T-helper 1 cell (primary cell): ENCODE data around the gene PTPRN2.
A peak's percentile ranks its signal among the peaks of the same experiment; 100 is the strongest.
"Not testable (repeated sequence)": the region's sequence is repeated elsewhere in the genome, so short reads cannot be mapped to it uniquely, and the experiment has no call there.

Experiments used
- DNase-seq, 5 donors: peaks; one replicate each; pipeline ENCODE4 v3.0.0-alpha.2; 2012 to 2020

The PTPRN2 gene

DNA sequence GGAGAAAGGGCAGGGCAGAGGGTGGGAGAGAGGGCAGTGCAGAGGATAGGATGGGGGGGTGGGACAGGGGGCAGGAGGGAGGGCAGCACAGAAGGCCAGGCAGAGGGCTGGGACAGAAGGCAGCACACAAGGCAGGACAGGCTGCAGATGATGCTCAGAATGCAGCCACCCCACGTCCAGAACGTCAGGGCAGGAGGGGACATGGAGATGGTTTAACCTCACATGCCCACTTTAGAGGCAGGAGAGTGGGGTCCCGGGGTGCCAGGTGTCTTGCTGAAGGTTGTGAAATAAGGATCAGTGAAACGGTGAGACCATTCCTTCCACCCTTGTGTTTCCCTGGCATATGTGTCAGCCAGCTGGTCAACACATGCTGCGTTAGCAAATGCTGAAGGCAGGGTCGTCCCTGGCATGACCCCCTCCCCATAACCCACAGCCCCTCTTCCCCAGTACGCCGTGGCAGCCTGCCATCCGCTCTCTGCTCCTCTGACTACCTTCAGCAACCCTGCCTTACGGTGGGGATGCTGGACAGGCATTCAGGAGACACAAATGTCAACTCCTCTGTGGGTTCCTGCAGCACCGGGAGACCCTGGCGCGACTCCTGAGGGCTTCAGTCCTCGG is 658.7 kb downstream of the PTPRN2 start:
- DNase-seq, result no peak

- DNase-seq, result no peak
Observed at GRCh38 chr7:157928171-157928794, 659.3 kb downstream of the PTPRN2 start.

- DNase-seq, result no peak
Observed at GRCh38 chr7:157927313-157927925, 660.2 kb downstream of the PTPRN2 start.

DNA sequence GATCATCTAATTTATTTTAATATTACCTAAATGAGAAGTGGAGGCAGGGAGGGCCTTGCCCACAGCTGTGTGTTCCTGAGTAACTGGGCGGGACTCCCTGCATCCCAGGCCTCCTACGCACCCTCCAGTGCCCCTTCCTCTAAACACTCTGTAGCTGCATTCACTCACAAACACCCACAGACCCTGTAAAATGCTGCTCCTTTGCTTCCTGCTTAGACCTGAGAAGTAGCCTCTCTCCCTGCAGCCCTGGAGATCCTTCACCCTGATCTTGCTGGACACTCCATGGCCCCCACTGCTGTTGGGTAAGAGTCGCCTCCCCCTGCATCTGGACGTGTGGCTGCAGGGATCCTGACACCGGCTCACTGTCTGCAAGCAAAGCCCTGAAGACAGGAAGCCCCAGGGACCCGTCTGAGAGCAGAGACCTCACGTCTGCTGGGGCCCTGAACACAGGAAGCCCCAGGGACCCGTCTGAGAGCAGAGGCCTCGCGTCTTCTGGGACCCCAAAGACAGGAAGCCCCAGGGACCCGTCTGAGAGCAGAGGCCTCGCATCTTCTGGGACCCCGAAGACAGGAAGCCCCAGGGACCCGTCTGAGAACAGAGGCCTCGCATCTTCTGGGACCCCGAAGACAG is 661.0 kb downstream of the PTPRN2 start:
- DNase-seq, result no peak

DNA sequence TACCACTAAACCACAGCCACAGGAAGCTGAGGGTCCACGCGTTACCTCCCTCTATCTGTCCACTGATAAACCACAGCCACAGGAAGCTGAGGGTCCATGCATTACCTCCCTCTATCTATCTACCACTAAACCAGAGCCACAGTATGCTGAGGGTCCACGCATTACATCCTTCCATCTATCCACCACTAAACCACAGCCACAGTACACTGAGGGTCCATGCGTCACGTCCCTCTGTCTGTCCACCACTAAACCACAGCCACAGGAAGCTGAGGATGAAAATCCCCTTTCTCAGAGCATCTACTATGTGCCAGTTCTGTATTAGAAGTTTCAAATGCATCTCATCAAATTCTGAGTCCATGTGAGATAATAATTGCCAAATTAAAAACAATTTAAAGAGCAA is 661.5 kb downstream of the PTPRN2 start:
- DNase-seq, result peak in 1 of 5 donors; percentile 5

GRCh38 chr7:157925383-157925875 is 662.2 kb downstream of the PTPRN2 start:
- DNase-seq, result no peak

DNA sequence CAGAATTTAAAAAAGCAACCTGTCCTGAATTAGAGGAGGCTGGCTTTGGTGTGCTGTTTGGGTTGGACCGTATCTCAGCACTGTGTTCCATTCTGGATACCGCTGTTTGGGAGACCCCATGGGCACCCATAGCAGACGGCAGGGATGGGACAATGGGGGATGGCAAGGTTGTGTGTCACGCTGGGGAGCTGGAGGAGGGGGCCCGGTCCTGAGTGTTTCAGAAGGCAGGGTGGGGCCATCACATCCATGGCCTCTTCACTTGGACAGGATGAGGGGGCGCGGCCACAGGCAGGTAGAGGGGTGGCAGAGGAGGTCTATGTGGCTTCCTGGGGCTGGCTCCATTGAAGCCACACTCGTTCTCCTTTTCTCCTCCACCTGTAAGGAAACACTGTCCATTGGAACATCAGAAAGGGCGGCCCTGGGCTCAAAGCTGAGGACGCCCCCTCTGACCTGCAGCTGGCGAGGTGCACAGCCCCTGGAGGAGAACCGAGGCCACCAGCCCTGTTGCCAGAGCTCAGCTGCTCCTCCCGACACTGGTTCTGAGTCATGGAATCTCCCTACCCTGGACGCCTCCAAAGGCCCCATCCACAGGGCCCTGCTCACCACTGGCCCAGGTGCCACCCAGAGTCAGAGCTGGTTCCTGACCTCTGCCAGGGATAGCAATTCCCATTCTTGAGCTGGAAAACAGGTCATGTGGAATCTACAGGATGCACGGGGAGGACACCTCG is 663.6 kb downstream of the PTPRN2 start:
- DNase-seq, result no peak

- no peak for DNase-seq
Observed at GRCh38 chr7:157922576-157922975, 665.0 kb downstream of the PTPRN2 start.

- DNase-seq, result no peak
Observed at GRCh38 chr7:157918326-157919080, 669.1 kb downstream of the PTPRN2 start.

GRCh38 chr7:157916946-157917640 is 670.5 kb downstream of the PTPRN2 start:
- DNase-seq, result no peak

DNA sequence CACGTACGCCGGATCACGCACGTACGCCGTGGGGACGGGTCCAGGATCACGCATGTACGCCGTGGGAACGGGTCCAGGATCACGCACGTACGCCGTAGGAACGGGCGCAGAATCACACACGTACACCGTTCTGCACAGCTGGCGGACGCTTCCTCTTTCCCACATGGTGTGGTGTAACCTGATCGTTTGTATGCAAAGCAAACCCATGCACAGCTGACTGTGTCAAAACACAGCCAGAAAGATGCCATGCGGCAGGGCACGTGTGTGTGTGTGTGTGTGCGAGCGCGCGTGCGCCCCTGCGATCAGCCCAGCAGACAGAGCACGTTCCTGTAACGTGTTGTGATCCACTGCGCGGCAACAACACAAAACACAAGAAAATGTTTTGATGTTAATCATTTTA is 677.2 kb downstream of the PTPRN2 start:
- DNase-seq, result no peak

- not testable (repeated sequence) for DNase-seq
Observed at GRCh38 chr7:157910045-157910444, 677.6 kb downstream of the PTPRN2 start.

DNA sequence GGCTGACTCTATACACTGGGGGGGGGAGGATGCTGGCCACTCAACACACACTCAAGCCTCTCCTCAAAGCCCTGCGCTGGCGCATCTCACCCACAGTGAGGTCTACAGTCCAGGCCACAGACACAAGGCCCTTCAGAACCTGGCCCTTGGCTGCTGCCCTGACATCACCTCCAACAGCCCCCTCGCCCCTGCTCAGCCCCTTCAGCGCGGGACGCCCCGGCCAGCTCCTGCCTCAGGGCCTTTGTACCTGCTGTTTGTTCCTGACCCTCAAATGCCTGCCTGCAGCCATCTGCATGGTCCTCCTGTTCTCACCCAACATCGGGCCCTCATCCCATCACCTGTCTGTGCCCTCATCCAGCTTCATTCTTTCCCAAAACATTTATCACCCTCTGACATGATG is 678.3 kb downstream of the PTPRN2 start:
- no peak for DNase-seq

DNA sequence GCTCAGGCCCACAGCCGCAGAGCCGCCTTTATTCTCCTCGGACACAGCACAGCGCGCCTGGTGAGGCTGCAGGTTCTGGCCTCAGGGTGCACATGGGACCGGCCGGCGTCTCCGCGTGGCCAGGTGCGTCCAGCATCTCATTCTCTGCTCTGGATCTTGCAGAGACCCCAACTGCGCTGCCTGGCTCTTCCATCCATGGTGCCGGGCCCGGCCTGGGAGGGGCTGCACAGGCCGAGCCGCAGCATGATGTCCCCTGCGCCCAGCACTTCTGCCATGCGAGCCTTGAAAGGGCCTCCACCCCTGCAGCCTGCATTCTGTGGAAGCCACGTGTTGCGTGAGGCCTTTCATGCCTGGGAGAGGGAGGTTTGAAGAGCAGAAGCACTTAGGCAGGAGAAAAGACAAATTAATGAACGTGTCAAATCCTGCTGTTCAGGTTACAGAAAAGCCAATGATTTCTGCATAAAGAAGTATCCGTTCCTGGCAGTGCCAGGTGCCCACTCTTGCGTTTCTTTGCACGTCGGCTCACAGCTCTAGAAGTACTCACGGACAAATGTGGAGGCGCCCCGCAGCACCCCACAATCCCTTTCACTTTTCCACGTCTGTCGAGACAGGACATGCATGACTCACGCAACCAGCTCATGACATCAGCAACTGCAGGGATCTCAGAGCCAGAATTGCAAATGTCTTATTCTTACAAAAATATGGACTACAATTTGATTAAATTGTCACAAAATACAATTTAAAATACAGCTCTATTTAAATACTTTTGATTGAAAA is 679.4 kb downstream of the PTPRN2 start:
- DNase-seq, result no peak

DNA sequence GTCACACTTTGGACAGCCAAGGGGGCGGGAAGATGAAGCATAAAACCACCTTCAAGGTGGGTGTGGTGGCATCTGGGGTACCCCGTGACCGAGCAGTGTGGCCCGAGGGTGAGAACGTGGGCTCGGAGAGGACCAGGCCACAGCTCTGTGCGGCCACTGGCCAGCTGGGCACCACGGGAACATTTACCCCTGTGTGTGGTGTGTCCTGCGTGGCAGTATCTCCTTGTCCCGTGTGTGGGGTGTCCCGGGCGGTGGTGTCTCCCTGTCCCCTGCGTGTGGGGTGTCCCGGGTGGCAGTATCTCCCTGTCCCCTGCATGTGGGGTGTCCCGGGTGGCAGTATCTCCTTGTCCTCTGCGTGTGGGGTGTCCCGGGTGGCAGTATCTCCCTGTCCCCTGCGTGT is 680.5 kb downstream of the PTPRN2 start:
- no peak for DNase-seq

- no peak for DNase-seq
Observed at GRCh38 chr7:157906583-157906982, 681.0 kb downstream of the PTPRN2 start.

DNA sequence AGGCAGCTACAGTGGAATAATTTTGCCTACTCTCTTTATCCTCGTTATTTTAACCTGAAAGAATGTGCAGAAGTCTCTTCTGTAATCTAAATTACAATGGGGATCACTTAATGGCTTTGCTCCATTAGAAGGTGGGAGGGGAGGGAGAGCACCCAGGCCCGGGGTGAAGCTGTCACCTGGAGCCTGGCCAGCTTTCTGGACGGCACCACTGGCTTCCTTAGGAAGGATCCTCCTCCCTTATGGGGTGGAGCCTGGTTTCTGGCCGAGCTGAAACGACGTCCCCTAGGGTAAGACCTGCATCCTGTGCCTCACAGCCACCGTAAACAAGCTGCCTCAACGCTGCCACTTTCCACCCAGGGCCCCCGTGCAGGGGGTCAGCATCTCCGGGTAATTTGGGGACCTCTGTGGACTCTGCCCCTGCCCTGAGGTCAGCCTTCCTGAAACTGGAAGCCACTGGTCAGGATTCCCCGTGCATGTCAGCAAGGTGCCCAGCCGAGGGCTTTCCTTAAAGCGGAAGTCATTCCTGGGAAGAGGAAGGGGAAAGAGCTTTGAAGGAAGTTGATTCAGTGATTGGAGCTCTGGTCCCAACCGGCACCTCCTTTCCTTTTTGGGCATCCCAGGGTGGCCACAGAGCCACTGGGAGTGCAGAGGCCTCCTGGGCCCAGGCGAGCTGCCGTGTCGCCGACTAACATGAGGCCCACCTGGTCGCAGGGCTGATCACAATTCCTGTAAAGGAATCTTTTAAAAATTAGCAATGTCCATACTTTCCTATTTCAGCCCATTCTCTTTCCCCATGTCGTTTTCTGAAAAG is 681.8 kb downstream of the PTPRN2 start:
- no peak for DNase-seq

DNA sequence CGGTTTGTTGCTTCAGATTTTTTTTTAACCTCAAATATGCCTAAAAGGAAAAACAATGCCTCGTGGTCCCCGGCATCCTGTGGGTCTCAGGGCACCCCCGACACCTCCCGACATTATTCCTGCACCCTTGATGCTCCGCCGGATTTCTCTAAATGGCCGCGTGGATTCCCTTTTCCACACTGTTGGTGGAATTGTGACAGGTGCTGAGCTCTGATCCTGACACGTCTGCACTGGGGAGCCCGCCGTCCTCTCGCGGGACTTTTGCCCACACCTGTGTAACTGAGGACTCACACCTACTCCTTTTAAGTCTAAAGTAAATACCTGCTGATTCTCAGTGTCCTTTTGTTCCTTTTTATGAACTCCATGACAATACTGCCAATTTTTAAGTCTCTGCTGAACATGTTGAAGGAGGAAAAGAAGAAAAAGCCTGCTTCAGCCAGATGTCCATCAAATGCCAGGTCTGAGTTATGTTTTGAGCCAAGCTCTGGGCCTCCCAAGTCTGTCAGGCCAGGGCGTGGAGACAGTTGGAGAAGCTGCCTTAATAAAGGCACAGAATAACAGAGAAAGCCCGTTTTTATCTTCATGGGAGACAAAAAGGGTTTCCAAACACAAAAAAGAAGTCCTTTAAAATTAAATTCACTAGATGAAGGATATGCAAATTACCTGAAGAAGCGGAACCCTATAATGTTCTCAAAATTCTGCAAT is 682.6 kb downstream of the PTPRN2 start:
- DNase-seq, result no peak

DNA sequence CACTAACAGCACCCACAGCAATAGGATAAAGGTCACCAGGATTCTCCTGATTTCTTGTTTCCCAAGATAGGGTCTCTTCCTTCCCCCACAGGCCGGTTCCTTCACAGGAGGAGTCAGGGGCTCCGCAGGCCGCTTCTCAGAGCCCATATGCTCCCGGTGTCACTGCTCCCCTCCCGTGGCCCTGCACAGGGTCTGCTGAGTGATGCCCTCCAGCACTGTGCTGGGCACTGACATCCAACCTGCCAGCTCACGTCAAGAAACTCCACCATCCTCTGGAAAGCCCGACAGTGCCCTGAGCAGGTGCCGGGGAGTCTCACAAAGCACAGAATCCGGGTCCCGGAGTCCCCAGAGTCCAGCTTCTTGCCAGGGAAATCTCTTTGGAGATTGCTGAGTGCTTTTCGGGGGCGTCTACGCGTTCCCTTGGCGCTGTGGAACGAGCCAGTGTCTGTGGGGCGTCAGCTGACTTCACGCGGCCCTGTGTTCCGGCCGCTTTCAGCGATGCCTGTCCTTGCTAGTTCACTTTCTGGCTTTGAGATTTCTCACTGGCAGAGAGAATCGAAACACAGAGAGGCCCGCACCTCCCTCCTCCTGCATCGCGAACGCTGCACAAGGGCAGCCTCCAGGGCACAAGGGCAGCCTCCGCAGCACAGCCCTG is 683.3 kb downstream of the PTPRN2 start:
- DNase-seq, result no peak
